Measurements from ENCODE around the gene CARD8. TPM values are rescaled to one million over a fixed set of nuclear protein-coding genes. Genes with fewer than 3 reads are reported as not detected.
"Not testable (repeated sequence)": the region's sequence is repeated elsewhere in the genome, so short reads cannot be mapped to it uniquely, and the experiment has no call there.

Gene CARD8
- total and polyA plus RNA-seq, 8 donors: 8.6 to 26.0 (median 16.8) TPM

- H3K27me3 ChIP-seq; DNase-seq; ATAC-seq; intact Hi-C loops (cut with DNase I); H3K27ac ChIP-seq; H3K9me3 ChIP-seq; FAIRE-seq; H3K4me3 ChIP-seq; H3K36me3 ChIP-seq: not testable (repeated sequence)
- peaks cover 2 to 12% (median 12%) of the 10 kb centered on the region in 3 donors for H3K4me1 ChIP-seq
- WGBS, 2 donors: 52 to 68% methylated on average over 4 of the region's 4 CpGs
Measured at GRCh38 chr19:48258992-48259391, 3.3 kb upstream of the CARD8 start.

- intact Hi-C loops (cut with DNase I): no loop called here
- no peak for TF ChIP-seq CTCF (IDR thresholded peaks at IDR 0.05)
- 74 to 77% methylated on average over 6 of the region's 6 CpGs for WGBS, 2 donors
- FAIRE-seq: peak; percentile 92
- no peak overlapping the region for H3K4me3 ChIP-seq
- no peak for DNase-seq
- H3K9me3 ChIP-seq: no peaks in the 10 kb centered on the region
- no peaks in the 10 kb centered on the region for H3K27me3 ChIP-seq
- no peak for ATAC-seq
- H3K36me3 ChIP-seq: no peaks in the 10 kb centered on the region
- H3K27ac ChIP-seq: peak overlapping the region in 1 of 4 donors; percentile 27
- peaks cover 2 to 14% (median 13%) of the 10 kb centered on the region in 3 donors for H3K4me1 ChIP-seq
Measured at GRCh38 chr19:48258350-48258749, 2.6 kb upstream of the CARD8 start.

GRCh38 chr19:48254529-48254970 is 1.2 kb downstream of the CARD8 start:
- 89 to 98% methylated on average over 4 of the region's 4 CpGs for WGBS, 2 donors
- ATAC-seq (no peak), DNase-seq (no peak), FAIRE-seq (no peak)
- TF ChIP-seq CTCF (IDR thresholded peaks at IDR 0.05): no peak
- no peaks in the 10 kb centered on the region for H3K27me3 ChIP-seq
- peaks cover 2 to 14% (median 13%) of the 10 kb centered on the region in 3 donors for H3K4me1 ChIP-seq
- no peaks in the 10 kb centered on the region for H3K36me3 ChIP-seq
- H3K4me3 ChIP-seq: peak overlapping the region in 2 of 4 donors; percentile 46 to 52
- no peak overlapping the region for H3K27ac ChIP-seq
- no peaks in the 10 kb centered on the region for H3K9me3 ChIP-seq
- intact Hi-C loops (cut with DNase I): no loop called here

- FAIRE-seq: no peak
- intact Hi-C loops (cut with DNase I): no loop called here
- H3K36me3 ChIP-seq: peaks cover 0 to 3% (median 0%) of the 10 kb centered on the region in 3 donors
- no peak overlapping the region for H3K4me3 ChIP-seq
- TF ChIP-seq CTCF (IDR thresholded peaks at IDR 0.05): no peak
- no peaks in the 10 kb centered on the region for H3K27me3 ChIP-seq
- no peak for DNase-seq
- H3K9me3 ChIP-seq: no peaks in the 10 kb centered on the region
- peaks cover 2 to 14% (median 13%) of the 10 kb centered on the region in 3 donors for H3K4me1 ChIP-seq
- ATAC-seq: no peak
- no peak overlapping the region for H3K27ac ChIP-seq
Measured at GRCh38 chr19:48253999-48254398, 1.7 kb downstream of the CARD8 start.

- peaks cover 0 to 3% (median 0%) of the 10 kb centered on the region in 3 donors for H3K36me3 ChIP-seq
- DNase-seq: no peak
- no peak overlapping the region for H3K4me3 ChIP-seq
- peaks cover 2 to 14% (median 13%) of the 10 kb centered on the region in 3 donors for H3K4me1 ChIP-seq
- intact Hi-C loops (cut with DNase I): no loop called here
- 77 to 88% methylated on average over 4 of the region's 4 CpGs for WGBS, 2 donors
- FAIRE-seq: no peak
- ATAC-seq: no peak
- no peak for TF ChIP-seq CTCF (IDR thresholded peaks at IDR 0.05)
- no peak overlapping the region for H3K27ac ChIP-seq
- H3K27me3 ChIP-seq: no peaks in the 10 kb centered on the region
- no peaks in the 10 kb centered on the region for H3K9me3 ChIP-seq
Measured at GRCh38 chr19:48252609-48253008, 3.1 kb downstream of the CARD8 start.
